NT2/D1 (cell line): Measurements from ENCODE around the gene SLC26A3.

ENCODE experiments used
- SUZ12 ChIP-seq: IDR thresholded peaks from 2 replicates; pipeline ENCODE4 v1.6.1; 2011; ENCODE audit not compliant: insufficient read length, insufficient read depth; ENCODE audit errors: extremely low read depth
- YY1 ChIP-seq: IDR thresholded peaks from 2 replicates; pipeline ENCODE4 v1.6.1; 2011; ENCODE audit not compliant: insufficient read length, insufficient read depth
- ZNF274 ChIP-seq: IDR thresholded peaks from 2 replicates; pipeline ENCODE4 v1.6.1; 2011; ENCODE audit warnings: mild to moderate bottlenecking, low read depth, low read length

- TF ChIP-seq YY1 (no peak), ZNF274 (no peak), SUZ12 (no peak)
Measured at GRCh38 chr7:107838816-107839565, 36.0 kb upstream of the SLC26A3 start.
